ENCODE measurements around the gene RCVRN.

The RCVRN gene

DNA sequence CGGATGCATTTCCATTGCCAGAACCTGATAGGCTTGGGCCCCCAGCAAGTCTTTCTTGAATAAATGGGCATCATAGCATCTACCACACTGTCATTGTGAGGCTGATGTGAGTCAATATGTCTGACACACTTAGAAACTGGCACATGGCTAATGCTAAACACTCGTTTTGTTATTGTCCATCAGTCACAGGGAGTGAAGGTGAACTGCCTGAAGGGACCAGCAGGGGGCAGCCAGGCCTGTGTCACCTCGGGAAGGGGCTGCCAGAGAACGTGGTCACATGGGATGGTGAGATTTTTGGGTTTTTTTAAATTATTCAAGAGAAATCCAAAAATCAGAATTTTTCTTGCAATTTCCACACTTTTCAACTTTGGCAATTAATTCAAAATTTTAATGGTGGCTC, 831 bp upstream of the RCVRN start:
- no peaks in the 10 kb centered on the region for H3K27me3 ChIP-seq (ENCODE audit: control insufficient read depth, insufficient read depth, low read length)
- no peak overlapping the region for H3K4me3 ChIP-seq (ENCODE audit: low read length)
- no peaks in the 10 kb centered on the region for H3K36me3 ChIP-seq (ENCODE audit: control insufficient read depth, insufficient read depth, low read length)
- no peak overlapping the region for H3K9ac ChIP-seq (ENCODE audit: low read length)
- H3K9me3 ChIP-seq (ENCODE audit: control insufficient read depth, low read length), result no peaks in the 10 kb centered on the region
- H3K4me1 ChIP-seq (ENCODE audit: control insufficient read depth, insufficient read depth, low read length), result peaks cover 2% of the 10 kb centered on the region

DNA sequence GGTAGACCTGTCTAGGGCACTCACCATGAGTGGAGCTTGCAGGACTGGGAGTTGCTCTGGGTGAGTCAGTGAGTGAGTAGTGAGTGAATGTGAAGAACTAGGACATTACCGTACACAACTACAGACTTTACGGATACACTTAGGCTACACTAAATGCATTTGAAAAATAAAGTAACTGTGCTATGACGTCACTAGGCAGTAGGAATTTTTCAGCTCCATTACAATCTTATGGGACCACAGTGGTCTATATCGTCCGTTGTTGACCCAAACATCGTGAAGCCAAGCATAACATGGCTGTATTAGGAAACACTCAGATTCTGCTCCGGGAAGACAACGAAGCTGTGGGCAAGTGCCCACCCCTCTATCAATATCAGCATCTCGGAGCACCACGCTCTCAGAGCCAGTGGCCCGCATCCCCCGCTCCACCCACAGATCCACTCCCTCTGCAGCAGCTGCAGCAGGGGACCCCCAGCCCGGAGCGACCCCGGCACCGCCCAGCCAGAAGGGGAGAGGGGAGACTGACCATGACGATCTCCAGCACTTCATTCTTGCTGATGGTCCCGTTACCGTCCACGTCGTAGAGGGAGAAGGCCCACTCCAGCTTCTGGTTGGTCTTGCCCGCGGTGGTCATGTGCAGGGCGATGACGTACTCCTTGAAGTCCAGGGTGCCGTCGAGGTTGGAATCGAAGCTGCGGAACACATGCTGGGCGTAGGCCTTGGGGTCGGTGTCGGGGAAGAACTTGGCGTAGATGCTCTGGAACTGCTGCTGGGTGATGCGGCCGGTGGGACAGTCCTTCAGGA, 594 bp downstream of the RCVRN start:
- Histone ChIP-seq H3K27me3 (ENCODE audit: control insufficient read depth, insufficient read depth, low read length) (no peaks in the 10 kb centered on the region), H3K9ac (ENCODE audit: low read length) (no peak overlapping the region), H3K4me1 (ENCODE audit: control insufficient read depth, insufficient read depth, low read length) (peaks cover 2% of the 10 kb centered on the region), H3K9me3 (ENCODE audit: control insufficient read depth, low read length) (no peaks in the 10 kb centered on the region), H3K36me3 (ENCODE audit: control insufficient read depth, insufficient read depth, low read length) (no peaks in the 10 kb centered on the region), H3K4me3 (ENCODE audit: low read length) (no peak overlapping the region)

DNA sequence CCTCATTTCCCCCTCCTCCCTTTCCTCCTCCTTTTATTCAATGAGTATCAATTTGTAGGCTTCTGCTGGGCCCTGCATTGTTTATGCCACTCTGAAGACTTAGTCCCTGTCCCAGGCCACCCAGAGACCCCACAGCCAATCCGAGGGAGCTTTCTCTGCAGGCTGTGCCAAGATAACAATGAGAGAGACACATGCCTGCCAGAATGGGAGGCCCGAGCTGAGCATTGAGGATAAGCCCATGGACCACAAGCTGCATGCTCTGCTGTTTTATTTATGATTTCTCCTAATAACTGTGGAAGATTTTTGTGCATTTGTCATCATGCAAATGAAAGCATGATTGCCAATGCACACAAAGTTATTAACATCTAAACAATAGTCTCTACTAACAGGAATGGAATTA, 3.0 kb downstream of the RCVRN start:
- Histone ChIP-seq H3K27me3 (ENCODE audit: control insufficient read depth, insufficient read depth, low read length) (no peaks in the 10 kb centered on the region), H3K4me3 (ENCODE audit: low read length) (no peak overlapping the region), H3K4me1 (ENCODE audit: control insufficient read depth, insufficient read depth, low read length) (peaks cover 2% of the 10 kb centered on the region), H3K36me3 (ENCODE audit: control insufficient read depth, insufficient read depth, low read length) (no peaks in the 10 kb centered on the region), H3K9me3 (ENCODE audit: control insufficient read depth, low read length) (no peaks in the 10 kb centered on the region), H3K9ac (ENCODE audit: low read length) (no peak overlapping the region)

DNA sequence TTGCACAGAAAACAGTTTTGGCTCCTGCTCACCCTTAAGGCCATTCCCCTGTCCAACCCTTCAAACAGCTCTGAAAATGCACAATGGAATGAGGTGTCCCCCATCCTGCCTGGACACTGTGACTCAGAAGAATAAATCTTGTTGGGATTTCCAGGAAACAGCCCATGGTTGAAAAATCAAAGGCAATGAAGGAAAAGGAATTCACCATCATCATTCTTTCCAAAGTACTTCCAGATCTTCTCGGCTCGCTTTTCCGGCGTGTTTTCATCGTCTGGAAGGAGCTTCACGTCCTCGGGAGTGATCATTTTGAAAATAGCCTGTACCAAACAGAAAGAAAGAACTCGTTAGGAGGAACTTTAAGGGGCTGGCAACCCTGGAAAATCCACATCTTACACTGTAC, 4.3 kb downstream of the RCVRN start:
- H3K9ac ChIP-seq (ENCODE audit: low read length), result no peak overlapping the region
- no peak overlapping the region for H3K4me3 ChIP-seq (ENCODE audit: low read length)
- no peaks in the 10 kb centered on the region for H3K9me3 ChIP-seq (ENCODE audit: control insufficient read depth, low read length)
- no peaks in the 10 kb centered on the region for H3K27me3 ChIP-seq (ENCODE audit: control insufficient read depth, insufficient read depth, low read length)
- no peaks in the 10 kb centered on the region for H3K36me3 ChIP-seq (ENCODE audit: control insufficient read depth, insufficient read depth, low read length)
- peaks cover 2% of the 10 kb centered on the region for H3K4me1 ChIP-seq (ENCODE audit: control insufficient read depth, insufficient read depth, low read length)

DNA sequence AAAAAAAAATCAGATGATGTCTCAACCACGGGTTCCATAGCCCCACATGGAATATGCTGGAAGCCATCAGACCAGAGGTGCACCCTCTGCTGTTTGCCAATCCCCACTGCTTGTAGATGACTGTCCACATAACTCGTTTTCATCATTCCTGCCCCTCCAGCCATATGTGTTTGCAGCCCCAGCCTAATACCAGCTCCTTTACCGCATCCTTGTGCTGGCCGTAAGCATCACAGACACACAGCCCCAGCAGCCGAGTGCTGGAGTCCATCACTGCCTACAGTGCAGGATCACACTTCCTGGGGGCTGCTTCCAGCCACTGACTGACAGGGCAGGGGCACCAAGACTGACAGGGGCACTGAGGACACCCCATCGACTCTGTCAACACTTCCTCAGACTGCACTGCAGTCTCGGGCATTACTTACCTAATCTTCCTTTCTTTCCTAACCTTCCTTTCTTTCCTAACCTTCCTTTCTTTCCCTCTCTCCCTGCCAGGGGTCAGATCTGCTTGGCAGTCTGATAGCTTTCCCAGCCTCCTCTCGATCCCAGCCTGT, 5.0 kb downstream of the RCVRN start:
- Histone ChIP-seq H3K4me3 (ENCODE audit: low read length) (no peak overlapping the region), H3K4me1 (ENCODE audit: control insufficient read depth, insufficient read depth, low read length) (peaks cover 2% of the 10 kb centered on the region), H3K36me3 (ENCODE audit: control insufficient read depth, insufficient read depth, low read length) (no peaks in the 10 kb centered on the region), H3K27me3 (ENCODE audit: control insufficient read depth, insufficient read depth, low read length) (no peaks in the 10 kb centered on the region), H3K9ac (ENCODE audit: low read length) (no peak overlapping the region), H3K9me3 (ENCODE audit: control insufficient read depth, low read length) (no peaks in the 10 kb centered on the region)

DNA sequence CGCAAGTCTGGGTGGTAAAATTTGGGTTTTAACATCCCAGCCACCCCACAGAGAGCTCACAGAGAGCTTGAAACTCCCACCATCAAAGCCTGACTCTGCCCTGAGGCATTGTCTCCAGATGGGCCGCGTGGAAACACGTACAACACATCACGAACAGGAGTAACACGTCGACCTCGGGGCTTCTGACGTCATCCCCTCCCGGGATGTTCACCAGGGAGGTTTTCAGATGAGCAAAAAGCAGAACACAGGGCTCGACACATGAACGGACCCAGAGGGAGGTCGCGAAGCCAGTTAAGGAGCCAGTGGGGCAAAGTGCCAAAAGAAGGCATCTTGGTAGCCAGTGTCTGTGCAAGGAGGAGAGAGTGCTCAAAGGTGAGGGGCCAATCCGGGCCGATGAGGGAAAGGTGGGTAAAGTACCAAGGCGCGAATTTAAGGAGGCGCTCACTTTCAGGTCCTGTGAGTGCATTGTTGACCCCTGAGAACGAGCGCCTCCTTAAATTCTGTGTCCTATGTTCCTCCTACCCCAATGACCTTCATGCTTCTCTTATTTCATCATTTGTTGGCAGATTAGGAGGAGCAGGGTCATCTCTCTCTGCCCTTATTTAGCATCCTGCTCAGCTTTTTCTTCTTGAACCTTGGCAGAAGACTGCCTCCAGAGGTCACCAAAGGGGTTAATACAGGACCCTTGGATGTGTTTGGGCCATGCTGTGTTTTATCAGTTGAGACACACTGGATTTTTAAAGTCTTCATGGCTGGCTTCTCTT, 5.6 kb downstream of the RCVRN start:
- Histone ChIP-seq H3K4me3 (ENCODE audit: low read length) (no peak overlapping the region), H3K27me3 (ENCODE audit: control insufficient read depth, insufficient read depth, low read length) (no peaks in the 10 kb centered on the region), H3K9me3 (ENCODE audit: control insufficient read depth, low read length) (no peaks in the 10 kb centered on the region), H3K4me1 (ENCODE audit: control insufficient read depth, insufficient read depth, low read length) (peaks cover 2% of the 10 kb centered on the region), H3K9ac (ENCODE audit: low read length) (no peak overlapping the region), H3K36me3 (ENCODE audit: control insufficient read depth, insufficient read depth, low read length) (no peaks in the 10 kb centered on the region)

DNA sequence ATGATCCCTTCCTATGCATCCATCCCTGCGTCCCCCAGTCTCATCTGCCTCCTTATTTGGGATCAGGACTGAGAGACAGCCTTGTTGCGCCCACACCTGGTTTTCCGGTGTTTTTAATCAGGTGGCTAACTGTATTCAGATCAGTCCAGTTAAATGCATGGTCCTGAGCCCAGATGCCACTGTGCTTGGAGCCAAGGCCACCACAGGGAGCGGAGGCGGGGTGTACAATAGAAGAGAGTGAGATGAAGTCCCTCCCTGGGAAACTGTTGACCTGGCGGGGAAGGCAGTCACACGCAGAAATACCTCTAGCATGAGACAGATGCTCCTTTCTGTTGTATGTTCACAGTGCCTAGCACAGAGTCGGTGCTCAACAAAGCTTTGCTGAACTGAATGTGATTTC, 6.3 kb downstream of the RCVRN start:
- peaks cover 2% of the 10 kb centered on the region for H3K4me1 ChIP-seq (ENCODE audit: control insufficient read depth, insufficient read depth, low read length)
- no peak overlapping the region for H3K4me3 ChIP-seq (ENCODE audit: low read length)
- no peaks in the 10 kb centered on the region for H3K36me3 ChIP-seq (ENCODE audit: control insufficient read depth, insufficient read depth, low read length)
- no peaks in the 10 kb centered on the region for H3K9me3 ChIP-seq (ENCODE audit: control insufficient read depth, low read length)
- H3K27me3 ChIP-seq (ENCODE audit: control insufficient read depth, insufficient read depth, low read length), result no peaks in the 10 kb centered on the region
- no peak overlapping the region for H3K9ac ChIP-seq (ENCODE audit: low read length)

DNA sequence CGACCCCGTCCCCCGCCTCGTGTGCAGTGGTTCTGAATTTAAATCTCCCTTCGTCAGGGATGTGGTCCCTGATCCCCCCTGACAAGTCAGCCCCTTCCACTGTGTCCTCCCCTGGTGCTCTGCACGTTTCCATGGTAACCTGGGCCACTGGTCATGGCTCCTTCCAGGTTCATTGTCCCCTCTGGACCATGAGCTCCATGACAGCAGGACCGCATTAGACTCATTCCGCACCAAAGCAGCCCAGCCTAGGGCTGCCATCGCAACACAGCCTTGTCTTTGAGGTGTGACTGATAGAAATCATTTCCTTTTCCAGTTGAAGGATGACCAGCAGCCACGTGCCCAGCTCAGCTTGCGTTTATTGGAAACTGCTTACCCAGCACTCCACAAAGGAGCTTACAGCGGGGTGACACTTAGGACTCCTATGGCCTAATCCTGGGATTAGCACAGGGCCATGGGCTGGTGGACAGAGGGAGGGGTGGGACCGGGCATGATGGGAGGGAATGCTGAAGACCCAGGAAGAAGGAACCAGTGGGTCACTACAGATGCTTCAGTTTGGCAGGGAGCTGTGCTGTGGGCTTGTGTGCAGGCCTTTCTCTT, 7.6 kb downstream of the RCVRN start:
- no peaks in the 10 kb centered on the region for H3K36me3 ChIP-seq (ENCODE audit: control insufficient read depth, insufficient read depth, low read length)

DNA sequence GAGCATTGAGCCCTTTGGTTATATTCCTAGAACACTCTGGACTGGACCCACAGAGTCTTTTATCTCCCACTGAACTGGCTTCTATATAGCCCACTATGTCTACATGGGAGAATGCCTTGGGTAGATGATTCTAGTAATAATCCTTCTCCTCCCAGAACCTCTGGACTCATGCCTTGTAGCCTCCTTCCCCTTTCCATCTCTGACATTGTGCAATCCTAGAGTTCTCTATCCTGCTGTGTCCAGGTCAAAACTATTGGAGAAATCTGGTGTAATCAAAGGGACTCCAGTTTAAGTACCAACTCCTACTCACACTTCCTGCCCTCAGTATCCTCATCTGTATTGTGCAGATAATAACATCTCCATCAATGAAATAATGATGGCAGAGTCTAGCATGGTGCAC, 9.1 kb downstream of the RCVRN start:
- H3K36me3 ChIP-seq (ENCODE audit: control insufficient read depth, insufficient read depth, low read length), result no peaks in the 10 kb centered on the region
- H3K4me1 ChIP-seq (ENCODE audit: control insufficient read depth, insufficient read depth, low read length), result no peaks in the 10 kb centered on the region
- H3K9ac ChIP-seq (ENCODE audit: low read length), result no peak overlapping the region
- H3K9me3 ChIP-seq (ENCODE audit: control insufficient read depth, low read length), result no peaks in the 10 kb centered on the region
- no peaks in the 10 kb centered on the region for H3K27me3 ChIP-seq (ENCODE audit: control insufficient read depth, insufficient read depth, low read length)
- no peak overlapping the region for H3K4me3 ChIP-seq (ENCODE audit: low read length)

More for the DNA sequence above, 7.6 kb downstream of the RCVRN start:
- Histone ChIP-seq H3K9ac (ENCODE audit: low read length) (no peak overlapping the region), H3K9me3 (ENCODE audit: control insufficient read depth, low read length) (no peaks in the 10 kb centered on the region), H3K4me3 (ENCODE audit: low read length) (no peak overlapping the region), H3K27me3 (ENCODE audit: control insufficient read depth, insufficient read depth, low read length) (no peaks in the 10 kb centered on the region), H3K4me1 (ENCODE audit: control insufficient read depth, insufficient read depth, low read length) (peaks cover 2% of the 10 kb centered on the region)

DNA sequence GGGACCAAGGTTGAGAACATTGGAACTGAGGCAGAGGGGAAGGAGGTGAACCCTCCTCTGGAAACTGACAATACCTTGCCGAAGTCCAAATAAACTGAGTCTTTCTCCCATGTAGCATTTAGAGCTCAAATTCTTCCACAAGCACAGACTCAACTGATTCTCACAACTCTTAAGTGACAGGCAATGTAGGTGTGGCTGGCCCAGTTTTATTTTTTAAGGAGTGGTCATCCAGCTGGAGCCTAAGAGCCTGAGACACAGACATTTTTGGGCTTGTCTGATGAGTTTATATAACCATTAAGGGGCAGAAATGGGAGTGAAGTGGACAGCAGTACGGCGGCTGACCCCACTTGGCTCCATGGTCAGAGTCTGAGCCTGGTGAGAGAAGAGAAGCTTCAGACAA, 10.8 kb downstream of the RCVRN start:
- Histone ChIP-seq H3K9ac (ENCODE audit: low read length) (no peak overlapping the region), H3K4me1 (ENCODE audit: control insufficient read depth, insufficient read depth, low read length) (no peaks in the 10 kb centered on the region), H3K9me3 (ENCODE audit: control insufficient read depth, low read length) (no peaks in the 10 kb centered on the region), H3K27me3 (ENCODE audit: control insufficient read depth, insufficient read depth, low read length) (no peaks in the 10 kb centered on the region), H3K4me3 (ENCODE audit: low read length) (no peak overlapping the region), H3K36me3 (ENCODE audit: control insufficient read depth, insufficient read depth, low read length) (no peaks in the 10 kb centered on the region)

DNA sequence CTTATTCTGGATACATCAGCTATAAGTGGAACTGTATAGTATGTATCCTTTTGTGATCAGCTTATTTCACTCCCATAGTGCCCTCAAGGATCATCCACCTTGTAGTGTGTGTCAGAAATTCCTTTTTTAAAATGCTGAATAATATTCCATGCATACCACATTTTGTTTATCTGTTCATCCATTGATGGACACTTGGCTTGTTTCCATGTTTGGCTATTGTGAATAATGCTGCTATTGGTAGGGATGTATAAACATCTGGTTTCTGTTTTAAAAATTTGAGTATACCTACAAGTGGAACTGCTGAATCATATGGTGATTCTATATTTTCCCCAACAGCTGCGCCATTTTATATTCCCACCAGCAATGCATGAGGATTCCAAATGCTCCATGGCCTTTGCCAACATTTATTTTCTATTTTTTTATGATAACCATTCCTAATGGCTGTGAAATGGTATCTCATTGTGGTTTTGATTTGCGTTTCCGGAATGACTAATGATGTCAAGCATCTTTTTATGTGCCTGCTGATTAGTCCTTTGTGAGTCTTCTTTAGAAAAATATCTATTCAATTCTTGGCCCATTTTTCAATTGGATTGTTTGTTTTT, 11.6 kb downstream of the RCVRN start:
- no peaks in the 10 kb centered on the region for H3K9me3 ChIP-seq (ENCODE audit: control insufficient read depth, low read length)
- H3K27me3 ChIP-seq (ENCODE audit: control insufficient read depth, insufficient read depth, low read length), result no peaks in the 10 kb centered on the region
- no peak overlapping the region for H3K4me3 ChIP-seq (ENCODE audit: low read length)
- H3K9ac ChIP-seq (ENCODE audit: low read length), result no peak overlapping the region
- H3K4me1 ChIP-seq (ENCODE audit: control insufficient read depth, insufficient read depth, low read length), result no peaks in the 10 kb centered on the region
- no peaks in the 10 kb centered on the region for H3K36me3 ChIP-seq (ENCODE audit: control insufficient read depth, insufficient read depth, low read length)

DNA sequence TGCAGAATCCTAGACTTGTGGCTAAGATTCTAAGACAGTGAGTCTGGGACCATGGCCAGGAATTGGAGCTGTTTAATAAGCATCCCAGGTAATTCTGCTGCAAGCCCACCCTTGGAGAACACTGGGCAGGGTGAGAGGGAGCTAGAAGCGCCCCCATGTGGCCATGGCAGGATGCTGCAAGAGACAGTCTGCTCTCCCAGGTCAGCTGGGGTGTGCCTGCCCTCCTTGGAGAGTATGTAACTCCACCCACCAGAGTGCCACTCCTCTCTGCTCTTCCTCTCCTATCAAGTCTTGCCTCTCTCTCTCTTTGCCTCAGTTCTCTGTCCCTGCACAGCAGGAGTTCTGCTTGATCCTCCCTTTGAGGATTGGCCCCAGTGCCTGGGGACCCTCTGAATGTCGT, 14.9 kb downstream of the RCVRN start:
- Histone ChIP-seq H3K9me3 (ENCODE audit: control insufficient read depth, low read length) (no peaks in the 10 kb centered on the region), H3K36me3 (ENCODE audit: control insufficient read depth, insufficient read depth, low read length) (no peaks in the 10 kb centered on the region), H3K27me3 (ENCODE audit: control insufficient read depth, insufficient read depth, low read length) (no peaks in the 10 kb centered on the region), H3K9ac (ENCODE audit: low read length) (no peak overlapping the region), H3K4me3 (ENCODE audit: low read length) (no peak overlapping the region), H3K4me1 (ENCODE audit: control insufficient read depth, insufficient read depth, low read length) (no peaks in the 10 kb centered on the region)

Data from mucosa of stomach (tissue), 1 donor.